HEK293T (cell line): ENCODE data around the gene RNU6-1.

Experiments used
- CTCF ChIA-PET: fragments of 350-600 bp; formaldehyde crosslinking; extraction: SDS; loops from one replicate; lab custom pipeline; 2021; ENCODE audit warnings: antibody characterized with exemption, inconsistent platforms; lab: Yijun Ruan, JAX
- POLR2A ChIA-PET: fragments of 350-600 bp; formaldehyde crosslinking; extraction: SDS; loops from one replicate; lab custom pipeline; 2020; ENCODE audit warnings: antibody characterized with exemption, inconsistent platforms; lab: Yijun Ruan, JAX
- DNase-seq: peaks from one replicate; pipeline ENCODE4 v3.0.0; 2012; ENCODE audit warnings: mixed read lengths; ENCODE audit errors: extremely low spot score
- ARNT ChIP-seq: fragments of 450-650 bp; IDR thresholded peaks from 2 replicates; pipeline ENCODE4 v1.6.1; 2017; ENCODE audit warnings: mild to moderate bottlenecking
- BHLHE40 ChIP-seq: fragments of 450-650 bp; IDR thresholded peaks from 2 replicates; pipeline ENCODE4 v1.6.1; 2016; ENCODE audit warnings: mild to moderate bottlenecking, moderate library complexity, borderline replicate concordance
- CTBP1 ChIP-seq: fragments of 450-650 bp; IDR thresholded peaks from 2 replicates; pipeline ENCODE4 v1.6.1; 2016; ENCODE audit warnings: borderline replicate concordance
- ELF4 ChIP-seq: fragments of 450-650 bp; IDR thresholded peaks from 2 replicates; pipeline ENCODE4 v1.6.1; 2017; ENCODE audit warnings: antibody characterized with exemption
- FOXA1 ChIP-seq: fragments of 450-650 bp; IDR thresholded peaks from 2 replicates; pipeline ENCODE4 v1.6.1; 2016; ENCODE audit warnings: mild to moderate bottlenecking
- FOXK2 ChIP-seq: fragments of 450-650 bp; IDR thresholded peaks from 2 replicates; pipeline ENCODE4 v1.6.1; 2016; ENCODE audit warnings: mild to moderate bottlenecking
- FOXM1 ChIP-seq: fragments of 450-650 bp; IDR thresholded peaks from 2 replicates; pipeline ENCODE4 v1.6.1; 2017; ENCODE audit warnings: mild to moderate bottlenecking, borderline replicate concordance
- HDGF ChIP-seq: fragments of 450-650 bp; IDR thresholded peaks from 2 replicates; pipeline ENCODE4 v1.6.1; 2017; ENCODE audit warnings: antibody characterized with exemption, borderline replicate concordance
- L3MBTL2 ChIP-seq: fragments of 450-650 bp; conservative IDR thresholded peaks from 2 replicates; pipeline ENCODE4 v1.6.1; 2016; ENCODE audit warnings: mild to moderate bottlenecking
- LEF1 ChIP-seq: fragments of 450-650 bp; IDR thresholded peaks from 2 replicates; pipeline ENCODE4 v1.6.1; 2017; ENCODE audit warnings: mild to moderate bottlenecking, borderline replicate concordance
- NFRKB ChIP-seq: fragments of 450-650 bp; IDR thresholded peaks from 2 replicates; pipeline ENCODE4 v1.6.1; 2016; ENCODE audit warnings: mild to moderate bottlenecking, moderate library complexity
- PKNOX1 ChIP-seq: fragments of 450-650 bp; IDR thresholded peaks from 2 replicates; pipeline ENCODE4 v1.6.1; 2016
- SP1 ChIP-seq: fragments of 450-650 bp; IDR thresholded peaks from 2 replicates; pipeline ENCODE4 v1.6.1; 2017
- SUZ12 ChIP-seq: fragments of 450-650 bp; IDR thresholded peaks from 2 replicates; pipeline ENCODE4 v1.6.1; 2016; ENCODE audit warnings: mild to moderate bottlenecking
- TARDBP ChIP-seq: fragments of 450-650 bp; IDR thresholded peaks from 2 replicates; pipeline ENCODE4 v1.6.1; 2016
- ZNF384 ChIP-seq: fragments of 450-650 bp; IDR thresholded peaks from 2 replicates; pipeline ENCODE4 v1.6.1; 2016

Gene RNU6-1

GRCh38 chr15:67807836-67808235 lies 32.0 kb downstream of the RNU6-1 start:
- no peak for DNase-seq
- CTCF ChIA-PET: no interaction called here
- POLR2A ChIA-PET: no interaction called here
- TF ChIP-seq FOXA1 (no peak), FOXK2 (no peak), SUZ12 (no peak), PKNOX1 (no peak), ELF4 (no peak), CTBP1 (no peak), NFRKB (no peak), TARDBP (no peak), HDGF (no peak), ARNT (no peak), SP1 (no peak), FOXM1 (no peak), ZNF384 (no peak), L3MBTL2 (no peak)

GRCh38 chr15:67807141-67807540 lies 32.7 kb downstream of the RNU6-1 start:
- ChIA-PET POLR2A (no interaction called here), CTCF (no interaction called here)
- DNase-seq: no peak
- TF ChIP-seq FOXK2 (no peak), CTBP1 (no peak), TARDBP (no peak), L3MBTL2 (no peak), FOXA1 (no peak), BHLHE40 (no peak), SP1 (no peak), PKNOX1 (no peak)

GRCh38 chr15:67806536-67806935 lies 33.3 kb downstream of the RNU6-1 start:
- no peak for TF ChIP-seq L3MBTL2
- no peak for TF ChIP-seq TARDBP
- no peak for TF ChIP-seq SP1
- no peak for TF ChIP-seq ELF4
- no peak for TF ChIP-seq PKNOX1
- TF ChIP-seq NFRKB: no peak
- no peak for TF ChIP-seq SUZ12
- TF ChIP-seq FOXK2: no peak
- TF ChIP-seq LEF1: no peak
- ChIA-PET POLR2A (no interaction called here), CTCF (no interaction called here)
- no peak for DNase-seq

- TF ChIP-seq ARNT (no peak), FOXA1 (no peak), ZNF384 (no peak), CTBP1 (no peak), TARDBP (no peak), ELF4 (no peak), L3MBTL2 (no peak), BHLHE40 (no peak), HDGF (no peak), LEF1 (no peak), PKNOX1 (no peak), FOXK2 (no peak), NFRKB (no peak), FOXM1 (no peak), SUZ12 (no peak), SP1 (no peak)
- ChIA-PET CTCF (no interaction called here), POLR2A (no interaction called here)
- no peak for DNase-seq
These were observed 34.0 kb downstream of the RNU6-1 start for GRCh38 chr15:67805666-67806516.

GRCh38 chr15:67805008-67805665 lies 34.7 kb downstream of the RNU6-1 start:
- ChIA-PET CTCF (no interaction called here), POLR2A (no interaction called here)
- TF ChIP-seq FOXM1: no peak
- no peak for TF ChIP-seq ARNT
- no peak for TF ChIP-seq ZNF384
- no peak for TF ChIP-seq HDGF
- TF ChIP-seq BHLHE40: no peak
- TF ChIP-seq L3MBTL2: no peak
- no peak for TF ChIP-seq PKNOX1
- TF ChIP-seq ELF4: no peak
- no peak for TF ChIP-seq LEF1
- TF ChIP-seq TARDBP: no peak
- TF ChIP-seq SP1: no peak
- TF ChIP-seq CTBP1: no peak
- TF ChIP-seq FOXA1: no peak
- TF ChIP-seq NFRKB: no peak
- TF ChIP-seq SUZ12: no peak
- no peak for DNase-seq
